AG04450 (cell line): Measurements from ENCODE around the gene FAM217B. TPM values are rescaled to one million over a fixed set of nuclear protein-coding genes. Genes with fewer than 3 reads are reported as not detected.

Source experiments
- CTCF ChIA-PET: fragments of 300-600, 350-600 bp; formaldehyde crosslinking; extraction: SDS; loops from one replicate; lab custom pipeline; 2022; ENCODE audit warnings: antibody characterized with exemption, inconsistent platforms; lab: Charles Lee
- POLR2A ChIA-PET: fragments of 350-600 bp; formaldehyde crosslinking; extraction: SDS; loops from one replicate; lab custom pipeline; 2021; ENCODE audit warnings: antibody characterized with exemption, inconsistent platforms; lab: Yijun Ruan, JAX
- DNase-seq: peaks from one replicate; pipeline ENCODE4 v3.0.0-alpha.2; 2011; ENCODE audit warnings: low read depth, low spot score
- H3K27ac ChIP-seq: one replicate; pipeline ENCODE4 v1.5.1; 2012; ENCODE audit warnings: low read depth, low read length, control low read depth
- H3K27me3 ChIP-seq: one replicate; pipeline ENCODE4 v1.6.0; 2012; ENCODE audit warnings: low read length; ENCODE audit not compliant: control insufficient read depth, insufficient read depth
- H3K4me3 ChIP-seq: 2 replicates; pipeline ENCODE4 v1.5.1; 2011; ENCODE audit warnings: mild to moderate bottlenecking, low read depth, low read length, control low read depth
- H3K9me3 ChIP-seq: 2 replicates; pipeline ENCODE4 v1.5.1; 2012; ENCODE audit warnings: low read length; ENCODE audit not compliant: control insufficient read depth, insufficient read depth
- CTCF ChIP-seq: IDR thresholded peaks from 2 replicates; pipeline ENCODE4 v1.5.1; 2011; ENCODE audit warnings: low read depth, low read length, control low read depth, inconsistent platforms
- polyA plus RNA-seq: library from polyadenylated mRNA; depleted of rRNA; stranded (reverse); fragments of >200 nt; gene quantifications from 2 replicates; pipeline ENCODE4 v1.2.3, GENCODE V29; 2011

FAM217B gene
- polyA plus RNA-seq, 1 experiment: 11.7 TPM

DNA sequence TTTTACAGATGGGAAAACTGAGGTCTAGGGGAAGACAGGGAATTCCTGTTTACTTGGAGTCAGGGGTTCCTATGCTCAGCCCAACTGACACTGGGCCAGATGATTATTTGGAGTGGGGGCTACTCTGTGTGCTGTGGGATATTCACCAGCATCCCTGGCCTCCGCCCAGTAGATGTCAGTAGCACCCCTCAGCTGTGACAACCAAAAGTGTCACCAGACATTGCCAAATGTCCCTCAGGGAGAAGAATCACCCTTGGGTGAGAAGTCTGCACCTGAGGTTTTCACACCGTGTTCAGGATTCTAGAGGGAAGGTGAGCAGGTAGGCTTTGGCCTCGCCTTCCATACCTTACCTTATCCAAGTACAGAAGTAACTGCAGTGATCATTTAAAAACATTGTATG is 45.7 kb downstream of the FAM217B start:
- H3K27ac ChIP-seq: no peak overlapping the region
- no peak for TF ChIP-seq CTCF
- ChIA-PET CTCF (interaction anchor here (0.6 to 1.4 kb wide), 2 partner anchors 10 to 1116 kb away, joined by 3 read pairs; no protein-coding TSS in a partner anchor), POLR2A (interaction anchor here (0.6 kb wide), 1 partner anchor 13 kb away, joined by 6 read pairs; no protein-coding TSS in a partner anchor)
- H3K4me3 ChIP-seq: no peak overlapping the region
- no peak for DNase-seq
- H3K27me3 ChIP-seq: no peaks in the 10 kb centered on the region
- no peaks in the 10 kb centered on the region for H3K9me3 ChIP-seq

DNA sequence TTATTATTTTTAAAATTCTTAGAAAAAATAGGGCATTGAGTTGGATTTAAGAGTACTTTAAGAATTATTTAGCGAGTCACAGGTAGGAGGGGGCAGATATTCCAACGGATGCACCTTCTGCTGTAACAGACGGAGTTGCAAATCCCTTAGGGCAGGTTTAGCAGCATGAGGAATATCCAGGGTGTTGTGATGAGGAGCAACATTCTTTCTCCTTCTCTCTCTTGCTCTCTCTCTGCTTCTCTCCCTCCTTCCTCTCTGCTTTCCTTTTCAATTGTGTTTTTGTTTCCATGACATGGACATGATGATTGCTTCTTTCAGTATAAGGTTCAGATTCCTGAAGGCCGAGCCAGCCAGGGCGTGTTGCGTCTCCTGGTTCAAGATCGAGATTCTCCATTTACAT is 46.9 kb downstream of the FAM217B start:
- DNase-seq: no peak
- no peaks in the 10 kb centered on the region for H3K9me3 ChIP-seq
- ChIA-PET POLR2A (no interaction called here), CTCF (no interaction called here)
- H3K4me3 ChIP-seq: no peak overlapping the region
- H3K27me3 ChIP-seq: no peaks in the 10 kb centered on the region
- no peak for TF ChIP-seq CTCF
- H3K27ac ChIP-seq: no peak overlapping the region

- H3K4me3 ChIP-seq: no peak overlapping the region
- no peaks in the 10 kb centered on the region for H3K27me3 ChIP-seq
- no peak overlapping the region for H3K27ac ChIP-seq
- ChIA-PET CTCF (no interaction called here), POLR2A (no interaction called here)
- H3K9me3 ChIP-seq: no peaks in the 10 kb centered on the region
- DNase-seq: no peak
- no peak for TF ChIP-seq CTCF
These were observed 48.0 kb downstream of the FAM217B start for GRCh38 chr20:59988141-59988540.

DNA sequence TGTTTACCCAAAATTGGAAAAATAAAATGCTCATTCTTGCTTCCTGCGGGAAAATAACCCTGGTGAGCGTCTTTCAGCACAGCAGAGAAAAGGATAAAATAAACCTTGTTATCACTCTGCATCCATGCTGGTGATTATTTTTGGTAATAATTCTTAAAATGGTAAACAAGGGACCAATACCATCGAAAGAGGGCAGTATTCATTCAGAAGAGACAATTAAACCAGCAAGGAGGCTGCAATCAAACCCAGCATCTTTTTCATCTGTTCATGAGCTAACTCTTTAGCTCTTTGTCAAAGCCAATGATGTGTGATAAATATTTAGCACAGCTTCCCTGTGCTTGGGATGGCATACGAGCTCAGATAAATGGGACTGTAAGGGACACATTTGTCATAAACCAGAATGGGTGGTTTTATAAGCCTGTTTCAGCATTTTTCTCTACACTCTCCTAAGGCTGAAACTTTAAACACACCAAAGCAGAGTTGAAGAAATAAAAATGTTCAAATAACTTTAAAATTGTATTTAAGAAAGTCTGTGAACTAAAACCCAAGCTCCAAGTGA is 52.4 kb downstream of the FAM217B start:
- ChIA-PET CTCF (interaction anchor here (0.7 to 1.7 kb wide), 10 partner anchors 9 to 272 kb away, joined by 3 to 9 read pairs (median 4); no protein-coding TSS in a partner anchor), POLR2A (no interaction called here)
- peak; percentile 44 for TF ChIP-seq CTCF
- Histone ChIP-seq H3K27ac (no peak overlapping the region), H3K4me3 (no peak overlapping the region), H3K27me3 (peaks cover 12% of the 10 kb centered on the region), H3K9me3 (no peaks in the 10 kb centered on the region)
- DNase-seq: no peak

- Histone ChIP-seq H3K27me3 (peaks cover 12% of the 10 kb centered on the region), H3K9me3 (no peaks in the 10 kb centered on the region), H3K4me3 (no peak overlapping the region), H3K27ac (no peak overlapping the region)
- TF ChIP-seq CTCF: no peak
- ChIA-PET POLR2A (no interaction called here), CTCF (interaction anchor here (1.4 to 1.7 kb wide), 3 partner anchors 12 to 217 kb away, joined by 5 to 9 read pairs (median 6); no protein-coding TSS in a partner anchor)
- DNase-seq: no peak
These were observed 53.7 kb downstream of the FAM217B start for GRCh38 chr20:59993736-59994430.
